Dendritic cell treated with granulocyte-macrophage colony-stimulating factor and Interleukin-4, amounts not matched to agents 40 ng/mL and 50 ng/mL, for 4 days (primary cell): Measurements from ENCODE around the gene CRACDL.
"Not testable (repeated sequence)": the region's sequence is repeated elsewhere in the genome, so short reads cannot be mapped to it uniquely, and the experiment has no call there.

Source experiments
- H3K27ac Mint-ChIP-seq: one replicate; pipeline ENCODE4 v1.8.0; 2022; ENCODE audit warnings: mild to moderate bottlenecking, mixed read lengths
- H3K27me3 Mint-ChIP-seq: one replicate; pipeline ENCODE4 v1.8.0; 2022; ENCODE audit warnings: mild to moderate bottlenecking, mixed read lengths
- H3K36me3 Mint-ChIP-seq: one replicate; pipeline ENCODE4 v1.8.0; 2022; ENCODE audit warnings: low read depth, mixed read lengths
- H3K4me1 Mint-ChIP-seq: one replicate; pipeline ENCODE4 v1.8.0; 2022; ENCODE audit warnings: low read depth, mixed read lengths
- H3K4me3 Mint-ChIP-seq: one replicate; pipeline ENCODE4 v1.8.0; 2022; ENCODE audit warnings: mild to moderate bottlenecking, moderate library complexity, mixed read lengths
- H3K9me3 Mint-ChIP-seq: one replicate; pipeline ENCODE4 v1.8.0; 2022; ENCODE audit warnings: mixed read lengths
- intact Hi-C: fragments of 100-400 bp; cut with micrococcal nuclease; formaldehyde crosslinking; loops from one replicate; pipeline ENCODE4 v1.15.0; 2022

CRACDL gene

DNA sequence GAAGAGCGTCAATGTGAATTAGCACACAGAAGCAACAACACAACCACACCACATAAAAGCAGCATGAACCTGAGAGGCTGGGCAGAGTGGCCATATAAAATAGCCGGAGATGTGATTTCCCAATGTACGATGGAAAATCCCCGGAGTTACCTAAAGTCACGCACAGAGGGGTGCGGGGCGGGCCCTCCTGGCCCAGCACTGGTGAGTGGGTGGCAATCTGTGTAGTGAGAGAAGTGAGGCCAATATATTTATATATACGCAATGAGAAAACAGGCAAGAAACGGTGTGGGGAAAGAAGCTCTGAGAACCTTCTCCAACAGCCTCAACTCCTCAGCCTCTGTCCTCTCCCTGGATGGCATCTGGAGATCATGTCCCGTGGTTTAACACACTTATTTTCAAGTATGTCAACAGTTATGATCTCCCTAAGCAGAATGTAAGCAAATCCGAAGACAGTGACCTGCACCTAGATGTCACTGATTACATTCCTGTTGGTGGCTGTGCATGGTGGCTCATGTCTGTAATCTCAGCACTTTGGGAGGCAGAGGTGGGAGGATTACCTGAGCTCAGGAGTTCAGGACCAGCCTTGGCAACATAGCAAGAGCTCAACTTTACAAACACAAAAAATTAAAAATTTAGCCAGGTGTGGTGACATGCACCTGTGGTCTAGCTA, 41.6 kb downstream of the CRACDL start:
- Mint-ChIP-seq H3K4me3 (no peak overlapping the region), H3K36me3 (no peaks in the 10 kb centered on the region), H3K27ac (no peak overlapping the region), H3K9me3 (no peaks in the 10 kb centered on the region), H3K27me3 (no peaks in the 10 kb centered on the region), H3K4me1 (peaks cover 5% of the 10 kb centered on the region)
- intact Hi-C loops: no loop called here

DNA sequence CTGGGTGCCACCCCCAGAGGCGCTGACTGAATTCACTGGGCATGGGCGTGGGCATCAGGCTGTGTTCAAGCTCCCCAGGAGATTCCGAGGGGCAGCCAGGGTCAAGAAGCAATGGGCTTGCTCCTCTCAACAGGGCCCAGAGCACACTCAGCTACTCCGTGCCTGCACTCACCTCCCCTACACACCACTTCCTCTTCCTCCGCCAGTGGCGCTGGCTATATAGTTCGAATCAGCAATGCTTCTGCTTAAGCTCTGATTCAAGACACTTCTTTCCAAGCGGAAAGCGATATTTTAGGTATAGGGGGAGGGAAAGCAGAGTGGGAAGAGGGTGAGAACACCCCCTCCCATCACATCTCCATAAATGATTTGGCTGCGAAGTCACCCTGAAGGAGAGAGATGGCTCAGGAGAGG, 42.1 kb downstream of the CRACDL start:
- Mint-ChIP-seq H3K27ac (no peak overlapping the region), H3K9me3 (no peaks in the 10 kb centered on the region), H3K4me3 (no peak overlapping the region), H3K36me3 (no peaks in the 10 kb centered on the region), H3K27me3 (peaks cover 2% of the 10 kb centered on the region), H3K4me1 (peaks cover 5% of the 10 kb centered on the region)
- intact Hi-C loops: no loop called here

DNA sequence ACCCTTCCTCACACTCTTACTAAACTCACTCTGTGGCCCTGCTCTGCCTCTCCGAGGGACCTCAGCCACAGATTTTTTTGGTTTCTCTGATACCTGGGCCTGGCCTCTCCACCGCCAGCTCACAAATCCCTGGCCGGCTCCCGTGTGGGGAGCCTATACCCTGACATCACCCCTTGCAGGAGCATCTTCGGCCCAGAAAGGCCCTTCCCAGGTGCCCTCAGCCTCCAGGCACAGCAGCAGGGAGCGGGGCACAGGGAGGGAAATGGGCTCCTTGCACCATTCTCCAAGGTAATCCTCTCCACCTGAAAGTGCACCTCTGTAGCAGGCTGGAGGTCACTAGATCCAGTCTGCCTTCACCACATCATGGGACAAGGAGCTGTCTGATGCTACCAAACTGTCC, 43.2 kb downstream of the CRACDL start:
- Mint-ChIP-seq H3K4me3 (no peak overlapping the region), H3K4me1 (peaks cover 5% of the 10 kb centered on the region), H3K36me3 (no peaks in the 10 kb centered on the region), H3K27me3 (peaks cover 3% of the 10 kb centered on the region), H3K27ac (no peak overlapping the region), H3K9me3 (peaks cover 5% of the 10 kb centered on the region)
- intact Hi-C loops: no loop called here

DNA sequence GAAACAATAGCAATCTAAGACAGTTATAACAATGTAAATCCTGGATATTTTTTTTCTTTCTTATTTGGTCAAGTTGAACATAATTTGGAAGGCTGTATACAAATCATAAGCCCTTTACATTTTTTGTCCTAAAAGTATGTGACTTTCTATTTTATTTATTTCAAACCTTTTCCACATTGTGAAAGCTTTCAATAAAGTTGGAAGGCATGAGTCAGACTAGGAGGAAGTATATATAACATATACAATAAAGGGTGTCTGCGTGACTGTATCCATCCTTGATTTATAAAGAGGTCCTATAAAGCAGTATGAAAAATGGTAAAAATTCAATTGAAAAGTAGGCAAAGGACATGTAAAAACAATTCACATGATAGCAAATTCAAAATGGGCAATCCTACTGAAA, 44.4 kb downstream of the CRACDL start:
- H3K27ac Mint-ChIP-seq: no peak overlapping the region

DNA sequence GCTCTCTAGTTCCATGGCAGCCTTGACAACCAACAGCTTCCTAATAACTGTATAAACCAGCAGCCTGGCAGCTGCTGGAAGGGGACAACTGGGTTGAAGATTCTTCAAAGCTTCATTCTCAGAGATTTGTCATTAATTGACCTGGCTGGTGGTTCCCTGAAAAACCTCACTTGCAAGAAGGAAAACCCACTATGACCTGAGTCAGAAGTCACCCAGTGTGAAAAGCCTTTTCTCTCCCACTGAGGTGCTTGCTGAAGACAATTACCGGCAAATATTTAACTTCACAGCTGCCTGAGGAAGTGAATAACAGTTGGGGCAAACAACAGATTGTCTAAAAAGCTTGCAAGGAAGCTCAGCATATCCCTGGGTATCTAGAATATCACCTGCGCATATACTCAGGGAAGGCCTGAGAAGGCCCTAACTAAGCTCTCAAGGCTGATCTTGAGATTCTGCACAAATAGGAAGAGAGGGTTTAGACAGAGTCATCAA, 49.9 kb downstream of the CRACDL start:
- H3K27ac Mint-ChIP-seq: no peak overlapping the region
- H3K27me3 Mint-ChIP-seq: peaks cover 4% of the 10 kb centered on the region

More for the DNA sequence above, 44.4 kb downstream of the CRACDL start:
- Mint-ChIP-seq H3K27me3 (peaks cover 4% of the 10 kb centered on the region), H3K4me3 (no peak overlapping the region), H3K4me1 (peaks cover 5% of the 10 kb centered on the region), H3K36me3 (no peaks in the 10 kb centered on the region), H3K9me3 (peaks cover 17% of the 10 kb centered on the region)
- intact Hi-C loops: no loop called here

DNA sequence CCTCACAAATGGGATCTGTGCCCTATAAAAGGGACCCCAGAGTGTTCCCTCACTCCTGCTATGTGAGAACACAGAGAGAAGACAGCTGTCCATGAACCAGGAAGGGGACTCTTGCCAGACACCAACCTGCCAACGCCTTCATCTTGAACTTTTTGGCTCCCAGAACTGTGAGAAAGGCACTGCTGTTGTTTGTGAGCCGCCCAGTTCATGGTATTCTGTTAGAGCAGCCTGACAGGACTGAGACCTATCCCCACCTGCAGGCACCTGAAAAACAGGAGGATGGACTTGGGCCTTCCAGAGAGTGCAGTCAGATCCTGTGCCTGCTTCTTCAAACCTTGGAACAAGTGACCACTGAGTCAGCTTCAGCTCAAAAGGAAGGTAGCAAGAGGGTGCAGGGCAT, 51.4 kb downstream of the CRACDL start:
- H3K4me3 Mint-ChIP-seq: no peak overlapping the region
- intact Hi-C loops: no loop called here
- H3K27ac Mint-ChIP-seq: no peak overlapping the region
- peaks cover 4% of the 10 kb centered on the region for H3K27me3 Mint-ChIP-seq
- H3K9me3 Mint-ChIP-seq: peaks cover 39% of the 10 kb centered on the region
- H3K4me1 Mint-ChIP-seq: no peaks in the 10 kb centered on the region
- no peaks in the 10 kb centered on the region for H3K36me3 Mint-ChIP-seq

More for the DNA sequence above, 49.9 kb downstream of the CRACDL start:
- H3K36me3 Mint-ChIP-seq: no peaks in the 10 kb centered on the region
- no peak overlapping the region for H3K4me3 Mint-ChIP-seq
- intact Hi-C loops: no loop called here
- H3K9me3 Mint-ChIP-seq: peaks cover 39% of the 10 kb centered on the region
- H3K4me1 Mint-ChIP-seq: no peaks in the 10 kb centered on the region

DNA sequence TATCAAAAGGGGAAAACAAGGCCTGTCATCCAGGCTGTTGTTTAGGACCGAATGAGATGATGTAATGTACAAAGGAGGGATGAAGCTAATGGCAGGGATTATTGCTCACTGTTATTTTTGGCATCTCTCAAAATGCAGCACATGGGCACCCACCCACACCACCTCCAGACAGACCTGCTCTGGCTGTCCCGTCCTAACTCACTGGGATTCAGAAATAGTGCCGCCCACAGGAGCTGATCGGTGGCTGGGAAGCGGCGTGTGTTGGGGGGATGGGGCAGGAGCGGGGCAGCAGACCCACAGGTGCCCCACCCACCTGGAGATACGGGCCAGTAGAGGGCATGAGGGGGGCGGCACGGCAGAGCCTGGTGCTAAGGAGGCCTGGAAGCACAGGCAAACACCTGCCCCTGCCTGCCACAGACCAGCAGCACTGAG, 52.2 kb downstream of the CRACDL start:
- H3K4me3 Mint-ChIP-seq: no peak overlapping the region
- intact Hi-C loops: no loop called here
- peaks cover 39% of the 10 kb centered on the region for H3K9me3 Mint-ChIP-seq
- H3K27ac Mint-ChIP-seq: no peak overlapping the region
- H3K36me3 Mint-ChIP-seq: no peaks in the 10 kb centered on the region
- H3K4me1 Mint-ChIP-seq: no peaks in the 10 kb centered on the region
- H3K27me3 Mint-ChIP-seq: peaks cover 2% of the 10 kb centered on the region

DNA sequence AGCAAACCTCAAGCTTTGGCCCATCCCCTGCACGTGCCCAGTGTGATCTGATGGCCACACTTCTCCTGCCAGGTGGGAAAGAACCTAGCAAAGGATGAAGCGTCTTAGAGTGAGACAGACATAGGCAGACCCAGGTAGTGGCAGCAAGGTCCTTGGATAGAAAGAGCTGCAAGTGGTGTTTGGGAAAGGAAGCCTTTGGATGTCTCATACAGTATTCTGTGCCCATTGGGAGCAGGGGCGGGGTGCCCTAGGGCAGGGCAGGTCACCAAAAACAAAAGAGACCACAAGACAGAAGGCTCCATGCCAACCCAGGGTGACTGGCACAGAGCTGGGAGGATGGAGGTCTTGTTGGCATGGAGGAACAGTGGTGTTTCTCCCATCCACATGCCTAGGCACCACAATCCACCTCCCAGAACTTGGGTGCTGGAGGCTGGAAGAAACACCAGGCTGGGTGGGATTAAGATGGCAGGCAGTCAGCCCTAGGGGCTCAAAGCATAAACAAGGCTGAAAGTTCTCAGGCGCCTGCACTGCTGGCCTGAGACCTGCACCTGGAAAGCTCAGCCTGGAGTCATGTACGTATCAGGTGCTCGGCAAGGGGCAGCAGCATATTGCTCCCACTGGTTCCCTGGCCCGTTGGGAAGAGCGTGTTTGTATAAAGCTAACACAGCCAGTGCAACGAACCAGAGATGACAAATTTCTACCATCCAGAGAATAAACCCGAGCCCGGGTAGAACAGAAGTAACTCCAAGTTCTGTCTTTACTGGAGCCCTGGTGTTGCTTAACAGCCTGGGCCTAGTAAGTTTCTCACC, 52.9 kb downstream of the CRACDL start:
- Mint-ChIP-seq H3K27ac (no peak overlapping the region), H3K9me3 (peaks cover 37% of the 10 kb centered on the region), H3K4me1 (no peaks in the 10 kb centered on the region), H3K27me3 (peaks cover 2% of the 10 kb centered on the region), H3K36me3 (no peaks in the 10 kb centered on the region), H3K4me3 (no peak overlapping the region)
- intact Hi-C loops: no loop called here

DNA sequence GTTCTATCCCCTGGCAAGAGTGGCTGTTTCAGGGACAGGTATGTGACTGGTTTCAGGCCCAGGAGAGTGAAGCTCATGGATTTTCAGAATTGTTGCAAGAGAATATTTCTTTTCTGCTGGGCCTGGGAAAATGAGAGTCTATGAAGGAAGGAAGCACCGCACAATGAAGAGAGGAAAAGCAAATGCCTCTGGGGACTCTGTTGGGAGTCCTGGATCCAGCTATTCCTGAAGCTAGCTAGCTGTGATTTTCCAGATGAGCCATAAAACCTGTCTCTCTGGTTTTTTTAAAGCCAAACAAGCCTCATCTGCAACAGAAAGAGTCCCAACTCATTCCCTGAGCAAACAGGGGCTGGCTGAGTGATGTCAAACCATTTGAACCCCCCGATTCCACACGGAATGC, 53.7 kb downstream of the CRACDL start:
- H3K4me1 Mint-ChIP-seq: no peaks in the 10 kb centered on the region
- H3K27ac Mint-ChIP-seq: no peak overlapping the region
- H3K9me3 Mint-ChIP-seq: peaks cover 29% of the 10 kb centered on the region
- peaks cover 2% of the 10 kb centered on the region for H3K27me3 Mint-ChIP-seq
- no peaks in the 10 kb centered on the region for H3K36me3 Mint-ChIP-seq
- H3K4me3 Mint-ChIP-seq: no peak overlapping the region
- intact Hi-C loops: no loop called here

DNA sequence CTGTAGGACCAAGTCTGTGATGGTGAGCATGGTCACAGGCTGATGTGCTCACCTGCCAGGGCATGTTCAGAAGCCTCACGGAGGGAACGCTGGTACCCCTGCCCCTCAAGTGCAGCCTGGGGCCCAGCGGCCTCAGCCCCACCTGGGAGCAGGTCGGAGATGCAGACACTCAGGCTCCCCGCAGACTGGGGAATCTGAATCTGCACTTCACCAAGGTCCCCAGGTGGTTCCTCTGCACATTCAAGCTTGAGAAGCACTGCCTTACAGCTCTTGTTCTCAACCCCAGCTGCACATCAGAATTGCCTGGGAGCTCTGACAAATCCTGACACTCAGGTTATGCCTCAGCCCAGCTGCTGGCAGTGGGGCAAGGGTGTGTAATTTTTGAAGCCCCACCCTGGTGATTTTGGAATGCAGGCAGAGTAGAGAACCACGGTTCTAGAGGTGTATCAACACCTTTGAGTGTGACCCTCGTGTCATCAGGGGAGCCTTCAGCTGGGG, 54.8 kb downstream of the CRACDL start:
- Mint-ChIP-seq H3K27ac (no peak overlapping the region), H3K4me1 (no peaks in the 10 kb centered on the region), H3K9me3 (peaks cover 17% of the 10 kb centered on the region), H3K27me3 (no peaks in the 10 kb centered on the region), H3K36me3 (no peaks in the 10 kb centered on the region), H3K4me3 (no peak overlapping the region)
- intact Hi-C loops: no loop called here

DNA sequence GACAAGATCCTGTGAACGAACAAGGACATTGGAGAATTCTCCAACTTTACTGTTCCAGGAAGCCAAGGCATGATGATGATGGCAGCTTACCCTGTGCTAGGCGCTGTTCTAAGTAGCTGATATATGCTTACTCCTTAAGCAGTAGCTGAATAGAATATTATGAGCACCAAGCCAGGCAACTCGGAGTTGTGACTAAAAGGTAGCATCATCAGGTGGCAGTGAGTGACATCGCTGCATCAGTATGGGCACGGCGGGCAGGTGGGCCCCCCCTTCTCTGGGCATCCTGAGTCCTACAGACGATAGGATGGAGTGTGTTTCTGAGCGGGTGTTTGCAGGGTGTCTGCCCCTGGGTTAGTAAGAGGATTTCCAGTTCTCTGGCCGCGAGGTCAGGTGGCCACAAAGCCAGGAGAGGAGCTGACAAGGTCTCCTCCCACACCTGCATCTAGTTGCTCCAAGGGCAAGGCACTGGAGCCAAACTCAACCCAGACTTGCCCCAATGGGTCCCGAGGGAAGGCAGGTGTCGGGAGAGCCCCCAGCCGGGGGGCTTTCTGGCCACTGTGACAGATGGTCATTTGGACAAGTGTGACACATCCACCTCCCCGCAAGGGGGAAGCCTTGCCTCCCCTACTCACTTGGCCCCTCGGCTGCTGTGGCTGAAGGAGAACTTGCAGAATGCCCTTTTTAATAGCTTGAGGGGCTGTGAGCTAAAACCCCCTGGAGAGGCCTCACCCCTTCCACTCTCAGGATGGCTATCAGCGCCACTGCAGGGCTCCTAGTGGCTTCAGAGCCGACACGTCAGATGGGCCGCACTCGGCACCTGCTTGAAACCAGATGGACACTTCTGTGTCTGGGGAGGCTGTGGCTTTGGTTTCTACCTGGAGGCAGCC, 55.5 kb downstream of the CRACDL start:
- Mint-ChIP-seq H3K4me3 (no peak overlapping the region), H3K4me1 (no peaks in the 10 kb centered on the region), H3K36me3 (no peaks in the 10 kb centered on the region), H3K27me3 (no peaks in the 10 kb centered on the region), H3K9me3 (peaks cover 10% of the 10 kb centered on the region), H3K27ac (no peak overlapping the region)
- intact Hi-C loops: no loop called here

DNA sequence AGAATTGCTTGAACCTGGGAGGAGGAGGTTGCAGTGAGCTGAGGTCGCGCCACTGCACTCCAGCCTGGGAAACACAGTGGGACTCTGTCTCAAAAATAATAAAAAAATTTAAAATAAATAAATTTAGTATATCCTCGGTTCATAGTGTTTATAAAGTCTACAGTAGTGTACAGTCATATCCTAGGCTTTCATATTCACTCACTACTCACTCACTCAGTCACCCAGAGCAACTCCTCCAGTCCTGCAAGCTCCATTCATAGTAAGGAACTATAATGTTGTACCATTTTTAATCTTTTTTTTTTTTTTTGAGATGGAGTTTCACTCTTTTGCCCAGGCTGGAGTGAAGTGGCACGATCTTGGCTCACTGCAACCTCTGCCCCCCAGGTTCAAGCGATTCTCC, 58.4 kb downstream of the CRACDL start:
- H3K9me3 Mint-ChIP-seq, H3K27ac Mint-ChIP-seq, H3K4me3 Mint-ChIP-seq, intact Hi-C loops, H3K4me1 Mint-ChIP-seq, H3K27me3 Mint-ChIP-seq, H3K36me3 Mint-ChIP-seq: not testable (repeated sequence)

DNA sequence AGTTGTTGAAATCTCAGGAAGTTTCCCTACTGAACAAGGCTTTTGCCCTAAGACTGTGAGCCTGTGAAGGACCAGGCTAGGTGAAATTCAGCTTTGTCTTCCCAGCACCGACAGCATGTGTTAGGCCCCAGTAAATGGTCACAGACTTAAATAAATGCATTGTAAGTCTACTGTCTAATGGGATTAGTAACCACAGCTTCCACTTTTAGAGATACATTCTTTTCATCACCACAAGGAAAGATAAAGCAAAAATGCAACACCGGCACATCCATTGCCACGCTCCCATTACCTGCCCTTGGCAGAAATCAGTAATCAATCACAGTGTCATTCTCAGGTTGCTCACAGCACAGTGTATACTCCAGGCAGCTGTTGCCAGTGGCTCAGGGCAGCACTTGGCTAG, 59.3 kb downstream of the CRACDL start:
- no peaks in the 10 kb centered on the region for H3K36me3 Mint-ChIP-seq
- no peaks in the 10 kb centered on the region for H3K9me3 Mint-ChIP-seq
- H3K4me3 Mint-ChIP-seq: no peak overlapping the region
- H3K27me3 Mint-ChIP-seq: peaks cover 2% of the 10 kb centered on the region
- no peak overlapping the region for H3K27ac Mint-ChIP-seq
- intact Hi-C loops: no loop called here
- H3K4me1 Mint-ChIP-seq: no peaks in the 10 kb centered on the region

DNA sequence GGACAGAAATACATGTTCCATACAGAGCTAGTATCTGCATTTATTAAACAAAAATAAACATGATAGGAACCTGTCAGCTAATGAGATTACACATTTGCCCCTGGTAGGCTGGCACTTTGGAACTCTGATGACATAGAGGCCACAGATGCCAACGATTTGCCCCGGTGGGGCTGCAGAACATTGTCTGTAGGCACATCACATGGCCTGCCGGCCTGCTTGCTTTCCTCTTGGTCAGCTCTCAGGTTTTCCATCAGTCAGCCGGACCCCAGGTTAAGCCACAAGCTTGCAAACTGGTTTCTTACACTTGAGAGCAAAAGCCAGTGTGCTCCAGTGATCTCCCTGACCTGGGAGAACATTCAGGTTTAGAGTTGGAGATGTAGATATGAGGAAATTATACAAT, 60.3 kb downstream of the CRACDL start:
- intact Hi-C loops: no loop called here
- Mint-ChIP-seq H3K36me3 (no peaks in the 10 kb centered on the region), H3K27me3 (peaks cover 2% of the 10 kb centered on the region), H3K4me3 (no peak overlapping the region), H3K9me3 (no peaks in the 10 kb centered on the region), H3K4me1 (no peaks in the 10 kb centered on the region), H3K27ac (no peak overlapping the region)
